PC-9 (cell line): ENCODE measurements around the gene AHDC1. TPM values are rescaled to one million over a fixed set of nuclear protein-coding genes. Genes with fewer than 3 reads are reported as not detected.

Source experiments
- BruUV-seq: library from RNA; stranded (reverse); fragments of 400-500 nt; replicated peaks from 2 replicates; lab custom pipeline; 2021; lab: Mats Ljungman, UMichigan
- CTCF ChIA-PET: fragments of 300-600 bp; sonication (Branson Sonifier 250); formaldehyde crosslinking; loops from one replicate; lab custom pipeline; 2022; ENCODE audit warnings: antibody characterized with exemption; lab: Charles Lee
- POLR2A ChIA-PET: fragments of 300-600 bp; sonication (Branson Sonifier 250); formaldehyde crosslinking; loops from one replicate; lab custom pipeline; 2022; ENCODE audit warnings: antibody characterized with exemption; ENCODE audit not compliant: unreplicated experiment; lab: Charles Lee
- DNase-seq, 2 experiments: peaks; one replicate each; pipeline versions ENCODE4 v3.0.0 to v3.0.0-alpha.2; 2015 to 2022; ENCODE audit warnings: mixed read lengths in 1 of 2
- H2AFZ ChIP-seq: fragments of 200-600 bp; sonication (generic); 2 replicates; pipeline ENCODE4 v1.8.1; 2017; ENCODE audit warnings: antibody characterized with exemption
- H3F3A ChIP-seq: fragments of 200-600 bp; sonication (generic); 2 replicates; pipeline ENCODE4 v1.8.1; 2017; ENCODE audit warnings: antibody characterized with exemption, mild to moderate bottlenecking, low read depth; ENCODE audit not compliant: insufficient read depth
- H3K27ac ChIP-seq: fragments of 200-600 bp; sonication (generic); 2 replicates; pipeline ENCODE4 v1.6.1; 2016; ENCODE audit warnings: mixed run types
- H3K27me3 ChIP-seq: fragments of 200-600 bp; sonication (generic); 2 replicates; pipeline ENCODE4 v1.6.1; 2016; ENCODE audit warnings: low read depth, mixed run types; ENCODE audit not compliant: insufficient read depth
- H3K36me3 ChIP-seq: fragments of 200-600 bp; sonication (generic); 2 replicates; pipeline ENCODE4 v1.6.1; 2016; ENCODE audit warnings: low read depth, mixed run types
- H3K4me1 ChIP-seq: fragments of 200-600 bp; sonication (generic); replicated peaks from 2 replicates; pipeline ENCODE4 v1.6.1; 2016; ENCODE audit warnings: mixed run types; ENCODE audit not compliant: insufficient read depth
- H3K4me2 ChIP-seq: fragments of 200-600 bp; sonication (generic); 2 replicates; pipeline ENCODE4 v1.6.1; 2017; ENCODE audit warnings: mixed run types
- H3K4me3 ChIP-seq: fragments of 200-600 bp; sonication (generic); 2 replicates; pipeline ENCODE4 v1.6.1; 2016; ENCODE audit warnings: mixed run types
- H3K79me2 ChIP-seq: fragments of 200-600 bp; sonication (generic); 2 replicates; pipeline ENCODE4 v1.6.1; 2017; ENCODE audit warnings: low read depth, mixed run types
- H3K9me2 ChIP-seq: fragments of 200-600 bp; sonication (generic); 2 replicates; pipeline ENCODE4 v1.8.1; 2017; ENCODE audit warnings: mild to moderate bottlenecking; ENCODE audit not compliant: insufficient read depth
- H3K9me3 ChIP-seq: fragments of 200-600 bp; sonication (generic); 2 replicates; pipeline ENCODE4 v1.8.1; 2016; ENCODE audit warnings: low read depth; ENCODE audit not compliant: insufficient read depth
- H4K20me1 ChIP-seq: fragments of 200-600 bp; sonication (generic); 2 replicates; pipeline ENCODE4 v1.8.1; 2017; ENCODE audit not compliant: insufficient read depth
- EZH2 ChIP-seq: fragments of 200-600 bp; sonication (generic); IDR thresholded peaks from 2 replicates; pipeline ENCODE4 v1.8.0; 2017; ENCODE audit warnings: antibody characterized with exemption, low read depth
- intact Hi-C: fragments of 100-400 bp; cut with micrococcal nuclease; formaldehyde crosslinking; loops from one replicate; pipeline ENCODE4 v1.10.0; 2022; ENCODE audit not compliant: unreplicated experiment
- total RNA-seq: library from RNA; stranded (reverse); gene quantifications from 2 replicates; pipeline ENCODE4 v1.2.3, GENCODE V29; 2021
- TF ChIP-seq, protein P1 (sequence below): fragments of 200-600 bp; sonication (generic); conservative IDR thresholded peaks from 2 replicates; pipeline ENCODE4 v1.6.1; 2017; ENCODE audit warnings: mixed run types, antibody characterized with exemption, mild to moderate bottlenecking, moderate library complexity

AHDC1 gene
- total RNA-seq, 1 experiment from 2014 or later = 48.8 TPM

DNA sequence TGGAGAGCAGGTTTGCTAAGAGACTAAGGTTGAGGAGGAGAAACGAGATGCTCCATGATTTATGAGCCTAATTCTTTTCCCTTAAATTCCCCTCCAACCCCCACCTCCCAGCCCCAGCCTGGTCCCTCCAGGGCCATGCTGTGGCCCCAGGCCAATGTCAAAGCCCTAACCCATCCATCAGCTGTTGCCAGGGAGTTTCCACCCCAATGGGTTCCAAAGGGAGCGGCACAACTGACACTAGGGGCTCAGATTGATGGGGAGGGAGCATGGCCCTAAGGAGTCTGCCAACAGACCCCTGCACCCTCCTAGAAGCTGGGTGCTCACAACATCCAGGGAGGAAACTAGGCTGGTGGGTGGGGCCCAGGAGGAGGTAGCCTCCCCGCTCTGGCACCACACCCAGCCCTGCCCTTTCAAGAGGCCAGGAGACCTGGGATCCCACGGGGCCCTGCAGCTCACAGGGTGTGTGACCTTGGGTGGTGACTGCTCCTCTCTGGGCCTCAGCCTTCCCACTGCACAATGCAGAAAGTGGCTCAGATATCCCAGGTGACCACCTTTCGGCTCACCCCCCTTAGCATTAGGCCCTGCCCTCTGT lies 12.9 kb downstream of the AHDC1 start:
- Histone ChIP-seq H3K9me2 (no peaks in the 10 kb centered on the region), H3K4me2 (no peak overlapping the region), H3K27ac (no peak overlapping the region), H3F3A (no peaks in the 10 kb centered on the region), H3K4me1 (peaks cover 16% of the 10 kb centered on the region), H3K4me3 (no peak overlapping the region), H3K9me3 (no peaks in the 10 kb centered on the region), H3K79me2 (no peaks in the 10 kb centered on the region), H3K36me3 (no peaks in the 10 kb centered on the region), H3K27me3 (no peaks in the 10 kb centered on the region), H4K20me1 (peaks cover 8% of the 10 kb centered on the region; the same call in 1 of the 2 replicates), H2AFZ (no peak overlapping the region)
- POLR2A ChIA-PET = interaction anchor here (0.6 kb wide), 1 partner anchor 21 kb away, joined by 3 read pairs; no protein-coding TSS in a partner anchor
- TF ChIP-seq, protein P1, sequence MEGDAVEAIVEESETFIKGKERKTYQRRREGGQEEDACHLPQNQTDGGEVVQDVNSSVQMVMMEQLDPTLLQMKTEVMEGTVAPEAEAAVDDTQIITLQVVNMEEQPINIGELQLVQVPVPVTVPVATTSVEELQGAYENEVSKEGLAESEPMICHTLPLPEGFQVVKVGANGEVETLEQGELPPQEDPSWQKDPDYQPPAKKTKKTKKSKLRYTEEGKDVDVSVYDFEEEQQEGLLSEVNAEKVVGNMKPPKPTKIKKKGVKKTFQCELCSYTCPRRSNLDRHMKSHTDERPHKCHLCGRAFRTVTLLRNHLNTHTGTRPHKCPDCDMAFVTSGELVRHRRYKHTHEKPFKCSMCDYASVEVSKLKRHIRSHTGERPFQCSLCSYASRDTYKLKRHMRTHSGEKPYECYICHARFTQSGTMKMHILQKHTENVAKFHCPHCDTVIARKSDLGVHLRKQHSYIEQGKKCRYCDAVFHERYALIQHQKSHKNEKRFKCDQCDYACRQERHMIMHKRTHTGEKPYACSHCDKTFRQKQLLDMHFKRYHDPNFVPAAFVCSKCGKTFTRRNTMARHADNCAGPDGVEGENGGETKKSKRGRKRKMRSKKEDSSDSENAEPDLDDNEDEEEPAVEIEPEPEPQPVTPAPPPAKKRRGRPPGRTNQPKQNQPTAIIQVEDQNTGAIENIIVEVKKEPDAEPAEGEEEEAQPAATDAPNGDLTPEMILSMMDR = no peak
- no peak for TF ChIP-seq EZH2
- no TSS peak for BruUV-seq
- CTCF ChIA-PET = no interaction called here
- intact Hi-C loops = loop anchor here (1.0 kb wide), 1 partner anchor 34 kb away; no protein-coding TSS in a partner anchor
- DNase-seq = no peak

DNA sequence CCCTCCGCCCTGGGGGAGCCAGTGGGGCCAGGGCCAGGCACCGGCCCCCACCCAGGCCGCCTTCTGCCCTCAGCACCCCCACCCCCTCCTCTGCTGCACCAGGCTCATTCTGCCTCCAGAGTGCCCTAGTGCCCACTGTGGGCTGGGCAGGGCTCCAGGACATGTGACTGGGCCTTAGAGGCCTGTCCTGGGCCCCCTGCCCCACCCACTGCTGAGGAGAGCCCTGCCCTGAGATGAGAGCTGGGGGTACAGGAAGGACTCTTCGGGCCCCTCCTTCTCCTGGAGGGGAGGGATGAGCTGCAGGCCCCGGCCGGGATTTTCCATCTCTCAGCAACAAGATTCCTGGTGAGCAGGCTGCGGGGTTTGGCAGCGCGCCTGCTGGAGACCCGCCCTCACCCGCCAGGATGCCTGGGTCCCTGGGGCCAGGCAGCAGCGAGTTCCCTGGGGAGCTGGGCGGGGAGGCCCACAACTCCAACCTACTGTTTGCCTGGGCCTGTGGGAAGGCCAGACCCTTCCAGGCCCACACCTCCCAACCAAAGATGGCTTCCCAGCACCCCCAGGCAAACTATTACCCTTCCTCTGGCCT lies 14.0 kb downstream of the AHDC1 start:
- peaks cover 8% of the 10 kb centered on the region; the same call in 1 of the 2 replicates for H4K20me1 ChIP-seq
- no peak overlapping the region for H2AFZ ChIP-seq
- DNase-seq = peak in 1 of 2 experiments; percentile 80
- no peak overlapping the region for H3K4me2 ChIP-seq
- H3K36me3 ChIP-seq = no peaks in the 10 kb centered on the region
- BruUV-seq = no TSS peak
- H3K9me2 ChIP-seq = no peaks in the 10 kb centered on the region
- ChIA-PET CTCF (interaction anchor here (0.7 to 0.8 kb wide), 3 partner anchors 17 to 32 kb away, joined by 3 read pairs; no protein-coding TSS in a partner anchor), POLR2A (interaction anchor here (0.5 kb wide), 2 partner anchors 25 to 82 kb away, joined by 3 to 4 read pairs; partner anchors contain the start of gene IFI6)
- no peaks in the 10 kb centered on the region for H3K27me3 ChIP-seq
- H3K9me3 ChIP-seq = no peaks in the 10 kb centered on the region
- H3K4me1 ChIP-seq = peaks cover 16% of the 10 kb centered on the region
- no peaks in the 10 kb centered on the region for H3F3A ChIP-seq
- H3K4me3 ChIP-seq = no peak overlapping the region
- intact Hi-C loops = loop anchor here (1.0 kb wide), 1 partner anchor 33 kb away; no protein-coding TSS in a partner anchor
- no peak for TF ChIP-seq EZH2
- TF ChIP-seq, protein P1 = no peak
- no peaks in the 10 kb centered on the region for H3K79me2 ChIP-seq
- no peak overlapping the region for H3K27ac ChIP-seq

DNA sequence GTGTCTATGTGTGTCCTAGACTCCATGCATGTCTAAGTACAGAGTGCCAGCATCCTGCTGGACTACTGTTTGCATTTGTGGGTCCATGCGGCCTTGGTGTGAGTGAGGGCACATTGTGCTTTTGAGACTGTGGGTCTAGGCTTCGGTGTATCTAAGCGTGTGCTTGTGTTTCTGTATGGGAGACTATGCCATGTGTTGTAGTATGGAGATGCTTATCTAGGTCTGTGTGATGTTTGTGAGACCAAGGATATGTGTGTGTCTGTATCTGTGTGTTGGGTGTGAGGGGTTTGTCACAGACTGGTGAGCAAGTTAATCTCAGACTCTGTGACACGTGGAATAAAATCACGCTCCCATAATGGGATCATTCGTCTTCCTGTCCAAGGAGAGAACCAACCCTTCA lies 14.5 kb downstream of the AHDC1 start:
- peaks cover 8% of the 10 kb centered on the region; the same call in 1 of the 2 replicates for H4K20me1 ChIP-seq
- H3K4me3 ChIP-seq = no peak overlapping the region
- H2AFZ ChIP-seq = no peak overlapping the region
- H3K27ac ChIP-seq = no peak overlapping the region
- H3K9me2 ChIP-seq = no peaks in the 10 kb centered on the region
- H3K79me2 ChIP-seq = no peaks in the 10 kb centered on the region
- H3K27me3 ChIP-seq = no peaks in the 10 kb centered on the region
- no peaks in the 10 kb centered on the region for H3F3A ChIP-seq
- TF ChIP-seq EZH2 = no peak
- TF ChIP-seq, protein P1 = no peak
- intact Hi-C loops = no loop called here
- POLR2A ChIA-PET = interaction anchor here (0.5 kb wide), 1 partner anchor 24 kb away, joined by 3 read pairs; no protein-coding TSS in a partner anchor
- H3K4me2 ChIP-seq = no peak overlapping the region
- no peaks in the 10 kb centered on the region for H3K36me3 ChIP-seq
- H3K9me3 ChIP-seq = no peaks in the 10 kb centered on the region
- no peak for DNase-seq
- BruUV-seq = no TSS peak
- peaks cover 16% of the 10 kb centered on the region for H3K4me1 ChIP-seq
- CTCF ChIA-PET = interaction anchor here (0.8 kb wide), 1 partner anchor 17 kb away, joined by 3 read pairs; no protein-coding TSS in a partner anchor
